ENCODE measurements around the gene IGFBPL1.
"Not testable (repeated sequence)": the region's sequence is repeated elsewhere in the genome, so short reads cannot be mapped to it uniquely, and the experiment has no call there.

DNA sequence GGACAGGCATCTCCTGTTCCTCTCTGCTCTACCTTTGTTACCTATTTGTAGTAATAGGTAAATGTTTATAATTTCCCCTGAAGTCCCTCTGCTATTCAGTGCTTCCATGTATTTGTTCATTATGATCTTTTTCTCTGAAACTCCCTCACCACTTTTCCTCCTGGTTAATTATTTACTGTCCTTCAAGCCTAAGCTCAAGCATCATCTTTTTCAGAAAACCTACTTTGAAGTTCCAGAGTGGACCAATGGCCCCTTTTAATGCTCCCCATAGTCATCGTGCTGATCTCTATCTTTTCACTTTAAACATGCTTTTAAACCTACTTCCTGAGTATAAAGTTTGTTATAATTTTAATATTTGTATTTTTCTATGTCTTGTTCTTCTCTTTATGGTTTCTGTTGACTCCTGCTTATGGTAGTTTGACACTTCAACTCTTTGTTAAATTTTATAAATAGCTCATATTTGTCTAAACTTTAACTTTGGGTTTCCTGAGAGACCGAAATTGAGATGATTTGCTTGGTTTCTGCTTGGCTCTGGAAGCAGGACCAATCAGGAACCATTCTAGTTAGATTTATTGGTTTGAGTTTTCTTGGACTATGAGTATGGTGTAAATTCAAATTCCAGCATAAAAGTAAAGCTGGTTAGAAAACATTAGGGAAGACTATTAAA is 48.5 kb upstream of the IGFBPL1 start:
- not testable (repeated sequence) for TF ChIP-seq EZH2 (IDR thresholded peaks at IDR 0.05); POLR2AphosphoS5 (IDR thresholded peaks at IDR 0.05; ENCODE audit: borderline replicate concordance, low read depth, low read length)
